ENCODE data around the gene ZNF8.

GRCh38 chr19:58277748-58278540 is 811 bp upstream of the ZNF8 start:
- no peak for TF ChIP-seq EZH2phosphoT487 (IDR thresholded peaks at IDR 0.05; ENCODE audit: borderline replicate concordance)
- TF ChIP-seq, protein P1, sequence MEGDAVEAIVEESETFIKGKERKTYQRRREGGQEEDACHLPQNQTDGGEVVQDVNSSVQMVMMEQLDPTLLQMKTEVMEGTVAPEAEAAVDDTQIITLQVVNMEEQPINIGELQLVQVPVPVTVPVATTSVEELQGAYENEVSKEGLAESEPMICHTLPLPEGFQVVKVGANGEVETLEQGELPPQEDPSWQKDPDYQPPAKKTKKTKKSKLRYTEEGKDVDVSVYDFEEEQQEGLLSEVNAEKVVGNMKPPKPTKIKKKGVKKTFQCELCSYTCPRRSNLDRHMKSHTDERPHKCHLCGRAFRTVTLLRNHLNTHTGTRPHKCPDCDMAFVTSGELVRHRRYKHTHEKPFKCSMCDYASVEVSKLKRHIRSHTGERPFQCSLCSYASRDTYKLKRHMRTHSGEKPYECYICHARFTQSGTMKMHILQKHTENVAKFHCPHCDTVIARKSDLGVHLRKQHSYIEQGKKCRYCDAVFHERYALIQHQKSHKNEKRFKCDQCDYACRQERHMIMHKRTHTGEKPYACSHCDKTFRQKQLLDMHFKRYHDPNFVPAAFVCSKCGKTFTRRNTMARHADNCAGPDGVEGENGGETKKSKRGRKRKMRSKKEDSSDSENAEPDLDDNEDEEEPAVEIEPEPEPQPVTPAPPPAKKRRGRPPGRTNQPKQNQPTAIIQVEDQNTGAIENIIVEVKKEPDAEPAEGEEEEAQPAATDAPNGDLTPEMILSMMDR (conservative IDR thresholded peaks at IDR 0.05; ENCODE audit: low read length): no peak

Measured in Loucy (cell line).